Stimulated activated CD4-positive, alpha-beta T cell treated with anti-CD3 and anti-CD28 coated beads, Interleukin-15, amount 100 ng/mL, for 24 hours (primary cell): ENCODE results near the gene MYOG.

Experiments used
- DNase-seq: peaks from one replicate; pipeline ENCODE4 v3.0.0-alpha.2; 2020

The MYOG gene

DNA sequence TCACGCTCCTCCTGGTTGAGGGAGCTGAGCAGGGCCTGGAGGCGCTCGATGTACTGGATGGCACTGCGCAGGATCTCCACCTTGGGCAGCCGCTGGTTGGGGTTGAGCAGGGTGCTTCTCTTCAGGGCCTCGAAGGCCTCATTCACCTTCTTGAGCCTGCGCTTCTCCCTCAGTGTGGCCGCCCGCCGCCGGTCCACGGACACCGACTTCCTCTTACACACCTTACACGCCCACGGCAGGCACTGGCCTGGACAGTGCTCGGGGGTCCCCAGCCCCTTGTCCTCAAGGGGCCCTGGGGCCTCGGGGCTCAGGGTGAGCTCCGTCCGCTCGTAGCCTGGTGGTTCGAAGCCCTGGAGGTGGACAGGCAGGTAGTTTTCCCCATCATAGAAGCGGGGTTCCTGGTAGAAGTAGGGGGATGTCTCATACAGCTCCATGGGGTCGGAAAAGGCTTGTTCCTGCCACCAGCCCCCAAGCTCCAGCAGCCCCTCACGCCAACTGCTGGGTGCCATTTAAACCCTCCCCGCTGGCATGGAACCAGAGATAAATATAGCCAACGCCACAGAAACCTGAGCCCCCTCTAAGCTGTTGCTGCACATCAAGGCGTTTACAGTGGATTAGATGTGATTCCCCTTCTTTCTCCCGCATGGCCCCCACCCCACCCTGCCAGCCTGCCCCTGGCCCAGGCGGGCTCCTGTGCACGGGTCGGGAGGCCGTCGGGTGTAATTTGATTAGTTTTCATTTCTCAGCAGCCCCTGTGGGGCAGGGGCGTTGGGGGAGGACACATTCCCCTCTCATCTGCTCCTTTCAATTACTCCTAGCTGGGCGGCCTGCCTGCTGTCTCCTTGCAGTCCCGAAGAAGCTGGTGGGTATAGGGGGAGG, at the start of gene MYOG:
MYOG (minus strand) TSS at position 485 of the 879 bp plus-strand sequence; CDS start at position 434, 51 bp downstream.
- no peak for DNase-seq

- DNase-seq, result no peak
Observed at GRCh38 chr1:203133970-203134725, 48.3 kb upstream of the MYOG start.

GRCh38 chr1:203131548-203132200, 45.9 kb upstream of the MYOG start:
- no peak for DNase-seq

- DNase-seq, result no peak
Observed at GRCh38 chr1:203130358-203130985, 44.7 kb upstream of the MYOG start.

GRCh38 chr1:203129501-203130231, 43.9 kb upstream of the MYOG start:
- no peak for DNase-seq

GRCh38 chr1:203128716-203129500, 43.1 kb upstream of the MYOG start:
- DNase-seq, result no peak

DNA sequence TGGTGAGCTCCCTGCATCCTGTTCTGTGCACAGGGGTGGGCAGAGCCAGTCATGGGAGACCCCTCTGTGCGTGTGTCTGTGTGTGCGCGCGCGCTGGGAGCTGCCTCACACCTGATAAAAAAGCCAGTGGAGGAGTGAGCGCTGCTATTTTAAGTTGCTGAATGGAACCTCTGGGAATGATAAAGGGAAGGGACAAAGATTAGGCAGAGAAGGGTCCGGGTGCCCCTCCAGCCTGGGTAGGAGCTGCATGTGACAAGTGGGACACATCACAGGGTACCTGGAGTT, 42.6 kb upstream of the MYOG start:
- no peak for DNase-seq

GRCh38 chr1:203127666-203128430, 42.0 kb upstream of the MYOG start, which contains the start of gene ADORA1:
ADORA1 (plus strand) TSS chr1:203127726; CDS start chr1:203128842, 1,116 bp downstream.
- peak; percentile 14 for DNase-seq

- DNase-seq, result no peak
Observed at GRCh38 chr1:203126866-203127665, 41.3 kb upstream of the MYOG start.

DNA sequence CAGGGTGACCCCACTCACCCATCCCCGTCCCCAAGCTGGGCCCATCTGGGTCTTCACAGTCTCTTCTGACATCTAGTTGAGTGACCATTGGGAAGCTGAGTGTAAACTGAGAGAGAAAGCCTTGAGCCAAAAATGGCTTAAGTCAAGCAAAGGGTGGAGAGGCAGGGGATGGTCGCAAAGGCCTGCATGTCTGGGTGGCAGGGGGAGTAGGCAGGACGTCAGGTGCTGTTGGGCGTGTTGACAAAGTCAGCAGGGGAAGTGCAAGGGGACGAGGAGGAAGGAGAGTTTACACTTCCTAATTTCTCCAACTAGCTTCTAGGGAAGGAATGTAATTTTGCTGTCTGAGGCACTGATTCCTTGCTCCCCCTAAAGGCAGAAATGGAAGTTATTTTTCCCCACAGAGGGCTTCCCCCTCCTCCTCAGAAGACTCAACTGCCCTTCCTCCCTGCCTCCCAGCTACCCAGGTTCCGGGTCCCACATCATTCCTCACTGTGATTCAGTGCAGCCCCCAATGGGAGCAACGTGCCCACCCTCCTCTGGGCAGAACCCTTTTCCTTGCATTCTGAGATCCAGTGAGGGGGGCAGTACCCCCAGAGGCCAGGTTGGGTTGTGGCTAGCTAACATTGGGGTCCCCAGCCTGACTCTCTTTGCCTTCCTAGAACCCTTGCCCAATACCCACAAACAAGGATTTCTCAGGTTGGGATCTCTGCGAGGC, 40.5 kb upstream of the MYOG start:
- DNase-seq, result no peak

DNA sequence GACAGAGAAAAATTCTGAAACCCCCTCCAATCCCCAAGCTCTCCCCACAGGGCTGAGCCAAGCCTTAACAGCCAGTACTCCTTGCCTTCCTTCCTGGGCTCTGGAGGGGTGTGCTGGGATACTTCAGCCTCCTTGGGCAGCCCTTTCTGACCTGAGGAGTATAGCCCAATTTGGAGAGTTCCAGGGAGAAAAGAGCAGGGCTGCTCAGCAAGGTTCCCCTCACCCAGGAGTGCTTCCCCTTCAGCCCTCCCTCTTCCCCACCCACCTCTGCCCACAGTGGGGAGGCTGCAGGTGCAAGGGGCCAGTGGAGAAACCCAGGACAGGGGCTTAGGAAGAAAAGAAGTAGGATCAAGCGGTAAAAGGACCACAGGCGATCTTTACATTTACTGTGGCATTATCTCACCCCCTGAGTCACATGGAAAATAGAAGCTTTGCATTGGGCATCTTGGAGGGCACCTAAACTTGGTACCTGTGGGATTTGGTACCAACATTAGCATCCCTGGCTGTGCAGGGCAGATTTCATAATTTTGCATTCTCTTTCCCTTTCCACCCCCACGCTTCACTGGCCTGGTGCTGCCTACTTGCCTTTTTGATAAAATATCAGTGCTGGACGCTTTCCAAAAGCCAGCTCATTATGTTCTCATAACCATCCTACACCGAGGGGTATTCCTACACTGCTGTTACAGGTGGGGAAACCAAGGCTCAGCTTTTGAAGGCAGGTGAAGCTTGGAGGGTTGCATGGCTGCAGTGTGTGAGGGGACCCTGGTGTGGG, 38.9 kb upstream of the MYOG start:
- no peak for DNase-seq

DNA sequence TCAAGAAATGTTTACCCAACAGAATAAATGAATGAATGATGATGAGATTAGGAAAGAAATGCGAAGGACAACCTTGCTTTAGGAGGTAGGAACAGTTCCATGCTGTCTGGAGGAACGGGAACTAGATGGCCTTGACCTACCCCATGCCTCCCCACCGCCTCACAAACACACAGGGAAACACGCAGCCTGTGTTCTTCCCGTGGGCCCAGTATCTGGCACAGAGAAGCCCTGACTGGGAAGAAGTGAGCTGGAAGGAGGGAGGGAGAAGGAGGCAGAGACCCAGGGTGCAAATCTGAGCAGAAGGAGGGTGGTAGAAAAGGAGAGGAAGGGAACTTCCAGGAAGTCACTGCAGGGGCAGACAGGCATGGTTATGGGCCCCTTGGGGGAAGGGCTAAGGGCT, 38.2 kb upstream of the MYOG start:
- DNase-seq, result no peak

GRCh38 chr1:203122159-203122558, 36.3 kb upstream of the MYOG start:
- DNase-seq, result no peak

DNA sequence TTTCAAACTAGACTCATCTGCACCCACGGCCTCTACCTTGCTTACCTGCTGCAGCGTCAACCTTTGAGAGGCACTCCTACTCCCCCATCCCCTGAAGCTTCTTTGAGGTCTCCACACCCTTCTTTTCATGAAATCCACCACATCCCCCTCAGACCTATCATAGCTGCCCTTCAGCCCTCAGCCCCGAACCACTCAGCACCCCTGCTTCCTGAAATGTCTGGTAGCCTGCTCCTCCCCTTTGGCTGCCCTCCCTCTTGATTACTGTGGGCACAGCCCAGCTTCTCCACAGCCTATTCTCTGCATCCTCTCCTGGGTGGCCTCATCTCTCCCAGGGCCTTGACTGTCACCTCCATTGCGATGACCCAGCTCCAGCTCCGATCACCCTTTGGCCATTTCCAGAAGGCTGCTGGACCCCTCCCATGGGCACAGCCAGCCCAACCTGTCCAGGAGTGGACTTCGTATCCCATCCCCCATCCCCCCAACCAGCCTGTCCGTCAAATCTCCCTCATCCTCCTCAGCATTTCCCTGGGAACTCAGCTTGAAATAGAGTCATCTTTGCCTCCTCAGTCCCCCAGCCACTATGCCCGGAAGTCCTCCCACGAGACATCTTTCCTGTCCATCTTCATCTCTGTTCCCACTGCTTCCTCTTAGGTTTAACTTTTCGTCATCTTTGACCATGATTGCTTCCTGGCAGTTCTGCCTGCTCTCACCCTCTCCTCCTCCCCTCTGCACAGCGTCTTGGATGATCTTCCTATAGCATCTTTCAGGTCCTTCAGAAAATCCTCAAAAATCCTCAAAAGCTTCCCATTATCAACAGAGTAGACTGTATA, 35.6 kb upstream of the MYOG start:
- DNase-seq, result no peak

DNA sequence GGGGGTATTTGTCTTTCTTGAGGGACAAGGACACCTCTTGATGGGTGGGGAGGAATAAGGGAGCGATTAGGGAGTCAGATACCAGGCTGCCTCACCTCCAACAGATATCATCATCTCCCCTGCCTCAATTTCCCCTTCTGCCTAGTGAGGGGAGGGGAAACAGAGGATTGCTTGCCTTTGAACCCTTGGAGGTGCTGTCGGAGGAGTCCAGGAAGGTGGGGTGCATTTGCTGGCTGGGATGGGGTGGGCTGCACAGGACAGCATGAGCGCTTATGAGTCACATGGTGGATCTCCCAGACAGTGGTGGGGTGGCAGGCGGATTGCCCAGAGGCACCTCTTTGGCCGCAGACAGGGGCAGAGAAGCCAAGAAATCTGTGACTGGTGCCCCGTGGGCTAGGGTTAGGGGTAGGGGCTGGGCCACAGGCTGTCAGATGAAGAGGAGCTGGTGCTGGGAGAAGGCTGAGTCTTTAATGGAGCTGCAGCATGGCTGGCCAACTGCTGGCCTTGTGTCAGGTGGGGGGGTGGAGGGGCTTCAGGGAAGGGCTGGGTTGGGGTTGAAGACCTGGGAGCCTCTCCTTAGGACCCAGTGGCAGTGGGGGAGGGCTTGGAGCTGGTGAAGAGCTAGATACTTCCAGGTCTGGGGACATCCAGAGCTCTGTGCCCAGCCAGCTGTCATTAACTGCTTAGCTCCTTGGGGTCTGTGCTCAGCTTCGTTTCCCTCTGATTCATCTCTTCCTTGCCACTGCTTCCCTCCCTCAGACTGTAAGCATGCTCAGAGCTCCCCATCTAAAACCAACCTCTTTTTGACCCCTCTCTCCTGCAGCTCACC, 34.7 kb upstream of the MYOG start:
- DNase-seq, result no peak
